NCI-H524 treated with DMSO at 0.1 percent for 48 hours (cell line): ENCODE data around the gene AGBL4.
"Not testable (repeated sequence)": the region's sequence is repeated elsewhere in the genome, so short reads cannot be mapped to it uniquely, and the experiment has no call there.

Experiments
- DNase-seq: peaks from one replicate; lab custom pipeline; 2025; lab: John Stamatoyannopoulos, UW

Gene AGBL4

DNA sequence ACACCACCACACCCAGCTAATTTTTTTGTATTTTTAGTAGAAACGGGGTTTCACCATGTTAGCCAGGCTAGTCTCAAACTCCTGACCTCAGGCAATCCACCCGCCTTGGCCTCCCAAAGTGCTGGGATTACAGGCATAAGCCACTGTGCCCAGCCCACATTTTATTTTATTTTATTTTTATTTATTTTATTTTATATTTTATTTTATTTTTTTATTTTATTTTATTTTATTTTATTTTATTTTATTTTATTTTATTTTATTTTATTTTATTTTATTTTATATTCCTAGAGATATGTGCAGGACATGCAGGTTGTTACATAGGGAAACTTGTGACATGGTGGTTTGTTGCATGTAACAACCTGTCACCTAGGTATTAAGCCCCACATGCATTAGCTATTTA is 721.4 kb downstream of the AGBL4 start:
- not testable (repeated sequence) for DNase-seq

DNA sequence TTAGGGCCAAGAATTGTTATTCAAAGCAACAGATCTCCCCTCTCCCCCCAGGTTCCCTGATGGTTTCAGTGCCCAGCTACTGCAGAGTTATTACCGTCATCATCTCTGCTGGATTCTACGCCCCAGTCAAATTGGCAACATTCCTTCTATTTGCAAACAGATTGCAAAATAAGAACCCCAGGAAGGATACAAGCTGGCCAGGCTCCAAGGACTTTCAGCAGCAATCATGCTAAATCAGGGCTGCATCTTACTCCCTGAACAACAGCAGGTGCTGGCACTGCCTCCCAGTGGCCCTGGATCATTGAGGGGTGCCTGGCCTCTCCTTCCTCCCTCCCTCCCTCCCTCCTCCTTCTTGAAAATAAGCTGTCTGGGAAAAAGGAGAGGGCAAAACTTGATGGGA is 725.5 kb downstream of the AGBL4 start:
- no peak for DNase-seq

DNA sequence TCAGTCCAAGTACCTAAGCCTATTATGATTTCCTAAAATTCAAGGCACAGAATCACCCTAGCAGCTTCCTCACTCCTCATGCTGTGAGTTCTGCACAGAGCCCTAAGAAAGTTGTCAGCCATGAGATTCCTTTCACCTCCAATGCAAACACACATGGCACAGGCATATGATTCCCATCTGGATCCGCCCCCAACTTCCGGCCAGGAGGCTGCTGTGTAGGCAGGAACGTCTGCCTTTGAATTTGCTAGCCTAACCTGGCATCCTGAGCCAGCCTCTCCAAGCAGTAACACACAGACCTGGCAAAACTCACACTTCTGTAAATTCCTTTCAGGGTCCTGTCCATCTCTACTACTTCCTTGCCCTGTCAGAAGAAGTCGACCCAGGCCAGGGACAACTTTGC is 726.0 kb downstream of the AGBL4 start:
- no peak for DNase-seq

DNA sequence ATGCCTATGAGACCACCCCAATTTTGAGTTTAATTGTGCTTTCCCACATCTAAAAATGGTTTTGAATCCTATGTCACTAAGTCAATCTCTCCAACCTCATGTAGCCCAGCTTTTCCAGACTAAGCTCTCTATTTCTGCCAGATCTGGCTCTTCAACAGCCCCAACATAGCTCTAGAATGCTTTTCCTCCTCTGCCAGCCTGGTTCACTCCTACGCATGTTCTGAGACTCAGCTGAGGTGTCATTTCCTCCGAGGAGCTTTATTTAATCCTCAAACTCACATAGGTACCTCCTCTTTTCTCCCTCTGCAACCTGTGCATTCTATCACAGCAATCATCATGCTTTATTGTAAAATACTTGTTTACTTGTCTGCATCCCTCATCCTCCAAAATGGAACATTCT is 729.2 kb downstream of the AGBL4 start:
- DNase-seq = no peak

DNA sequence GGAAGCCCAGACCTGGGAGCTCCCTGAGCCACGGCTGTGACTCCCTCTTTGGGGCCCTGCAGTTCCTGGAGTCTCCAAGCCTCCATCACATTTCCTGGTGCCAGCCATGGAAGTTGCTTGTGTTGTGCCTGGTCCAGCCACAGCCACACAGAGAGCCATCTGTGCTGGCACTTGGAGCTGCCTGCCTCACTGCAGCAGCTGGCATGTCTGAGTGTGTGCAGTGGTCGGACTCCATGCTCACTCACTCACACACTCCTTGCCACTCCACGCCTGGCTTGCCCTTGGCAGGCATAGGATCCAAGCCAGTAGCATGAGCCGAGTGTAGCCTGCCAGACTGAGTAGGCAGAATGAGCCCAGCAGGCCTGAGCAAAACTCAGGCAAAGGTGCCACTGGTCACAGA is 730.7 kb downstream of the AGBL4 start:
- DNase-seq = peak; percentile 10

DNA sequence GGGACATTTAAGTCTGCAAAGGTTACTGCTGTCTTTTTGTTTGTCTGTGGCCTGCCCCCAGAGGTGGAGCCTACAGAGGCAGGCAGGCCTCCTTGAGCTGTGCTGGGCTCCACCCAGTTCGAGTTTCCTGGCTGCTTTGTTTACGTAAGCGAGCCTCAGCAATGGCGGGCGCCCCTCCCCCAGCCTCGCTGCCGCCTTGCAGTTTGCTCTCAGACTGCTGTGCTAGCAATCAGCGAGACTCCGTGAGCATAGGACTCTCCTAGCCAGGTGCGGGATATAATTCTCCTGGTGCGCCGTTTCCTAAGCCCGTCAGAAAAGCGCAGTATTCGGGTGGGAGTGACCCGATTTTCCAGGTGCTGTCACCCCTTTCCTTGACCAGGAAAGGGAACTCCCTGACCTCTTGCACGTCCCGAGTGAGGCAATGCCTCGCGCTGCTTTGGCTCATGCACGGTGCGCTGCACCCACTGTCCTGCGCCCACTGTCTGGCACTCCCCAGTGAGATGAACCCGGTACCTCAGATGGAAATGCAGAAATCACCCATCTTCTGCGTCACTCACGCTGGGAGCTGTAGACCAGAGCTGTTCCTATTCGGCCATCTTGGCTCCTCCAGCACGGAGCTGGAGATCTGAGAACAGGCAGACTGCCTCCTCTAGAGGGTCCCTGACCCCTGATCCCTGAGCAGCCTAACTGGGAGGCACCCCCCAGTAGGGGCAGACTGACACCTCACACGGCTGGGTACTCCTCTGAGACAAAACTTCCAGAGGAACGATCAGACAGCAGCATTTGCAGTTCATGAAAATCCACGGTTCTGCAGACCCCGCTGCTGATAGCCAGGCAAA is 766.3 kb downstream of the AGBL4 start:
- not testable (repeated sequence) for DNase-seq

DNA sequence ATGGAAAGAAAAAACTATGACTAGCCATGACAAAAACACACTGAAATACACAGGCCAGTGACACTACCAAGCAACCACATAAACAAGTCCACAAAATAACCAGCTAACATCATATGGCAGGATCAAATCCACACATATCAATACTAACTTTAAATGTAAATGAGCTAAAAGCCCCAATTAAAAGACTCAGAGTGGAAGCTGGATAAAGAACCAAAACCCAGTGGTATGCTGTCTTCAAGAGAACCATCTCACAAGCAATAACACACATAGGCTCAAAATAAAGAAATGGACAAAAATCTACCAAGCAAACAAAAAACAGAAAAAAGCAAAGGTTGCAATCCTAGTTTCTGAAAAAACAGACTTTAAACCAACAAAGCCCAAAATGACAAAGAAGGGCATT is 770.8 kb downstream of the AGBL4 start:
- DNase-seq = no peak

DNA sequence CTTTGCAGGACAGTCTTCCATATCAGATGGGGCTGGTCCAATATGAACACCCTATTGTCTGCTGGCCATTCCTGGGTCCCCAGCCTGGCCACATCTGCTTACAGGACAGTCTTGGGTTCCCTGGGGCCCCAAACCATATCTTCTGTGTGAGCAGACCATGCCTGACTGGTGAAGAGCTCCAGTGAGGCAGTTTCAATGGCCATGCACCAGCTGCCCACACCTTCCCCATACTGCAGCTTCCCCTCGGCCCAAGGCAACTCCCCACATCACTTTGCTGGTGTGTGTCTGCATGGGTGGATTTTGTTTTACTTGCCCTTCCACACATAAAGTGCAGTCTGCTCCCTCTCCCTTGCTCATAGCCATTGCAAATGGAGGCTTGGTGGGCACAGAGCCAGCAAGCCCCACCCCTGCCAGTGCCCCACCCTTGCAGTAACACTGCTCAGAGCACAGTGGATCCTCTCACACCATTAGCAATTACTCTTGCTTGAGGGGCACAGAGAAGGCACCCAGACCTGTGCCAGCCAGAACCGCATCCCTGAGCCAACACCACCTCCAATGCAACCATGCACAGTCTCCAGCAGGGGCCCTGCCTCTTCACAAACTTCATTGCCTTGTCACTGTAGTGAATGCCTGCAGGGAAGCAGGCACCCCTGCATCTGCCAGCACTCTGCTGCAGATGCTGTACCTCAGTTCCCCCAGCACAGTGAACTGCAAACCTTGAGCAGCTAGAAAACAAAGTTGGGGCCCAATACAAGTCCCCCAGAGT is 772.6 kb downstream of the AGBL4 start:
- no peak for DNase-seq

DNA sequence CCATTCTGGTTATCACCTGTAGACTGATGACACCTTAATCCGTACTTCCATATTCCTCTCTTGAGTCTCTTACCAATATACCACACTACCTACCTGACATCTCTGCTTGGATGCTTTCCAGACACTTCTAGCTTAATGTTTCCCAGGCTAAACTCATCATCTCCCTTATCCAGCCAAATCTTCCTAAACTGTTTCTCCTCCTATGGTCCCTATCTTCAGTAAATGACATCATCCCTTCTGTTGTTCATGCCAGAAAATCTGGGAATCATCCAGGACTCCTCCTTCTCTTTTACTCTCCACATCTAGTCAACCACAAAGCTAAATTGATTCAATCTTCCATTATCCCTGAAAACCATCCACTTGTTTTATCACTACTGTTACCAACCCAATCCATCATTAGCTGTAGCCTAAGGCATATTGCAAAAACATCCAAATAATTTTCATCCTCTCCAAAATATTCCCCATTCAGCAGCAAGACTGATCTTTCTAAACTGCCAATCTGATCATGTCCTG is 783.0 kb downstream of the AGBL4 start:
- no peak for DNase-seq

DNA sequence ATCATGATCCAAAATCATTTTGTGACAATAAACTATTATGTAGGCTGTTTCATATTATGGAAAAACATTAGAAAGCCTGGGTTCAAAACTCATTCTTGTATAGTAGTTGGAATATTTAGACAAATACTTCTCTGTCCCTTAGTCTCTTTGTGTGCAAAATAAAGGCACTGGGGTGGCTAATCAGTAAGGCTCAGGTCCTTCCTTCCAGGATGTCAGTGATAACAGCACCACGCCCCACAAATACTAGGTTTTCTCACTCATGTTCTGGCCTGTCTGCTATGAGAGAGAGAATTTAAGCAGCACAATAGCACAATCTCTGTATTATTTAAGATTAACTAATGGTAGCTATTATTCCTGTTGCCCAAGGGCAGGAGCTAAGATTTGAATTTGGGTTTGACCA is 788.8 kb downstream of the AGBL4 start:
- no peak for DNase-seq

DNA sequence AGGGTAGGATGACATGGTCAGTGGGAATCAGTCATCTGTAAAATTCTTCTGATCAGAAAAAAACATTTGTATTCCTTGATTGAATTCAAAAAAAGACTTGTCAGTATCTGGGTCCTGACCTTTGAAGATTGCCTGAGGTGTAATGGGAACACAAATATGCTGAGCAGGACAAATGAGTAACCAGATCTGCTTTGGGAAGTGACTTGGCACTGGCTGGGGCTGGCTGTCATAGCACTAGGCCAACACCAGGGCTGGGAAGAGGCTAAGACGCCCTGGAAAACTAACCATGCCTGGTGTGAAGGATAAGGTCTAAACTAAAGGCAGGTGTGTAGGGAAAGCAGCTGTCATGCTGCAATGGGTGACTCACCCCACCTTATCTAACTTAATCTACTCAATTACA is 794.2 kb downstream of the AGBL4 start:
- DNase-seq = no peak

DNA sequence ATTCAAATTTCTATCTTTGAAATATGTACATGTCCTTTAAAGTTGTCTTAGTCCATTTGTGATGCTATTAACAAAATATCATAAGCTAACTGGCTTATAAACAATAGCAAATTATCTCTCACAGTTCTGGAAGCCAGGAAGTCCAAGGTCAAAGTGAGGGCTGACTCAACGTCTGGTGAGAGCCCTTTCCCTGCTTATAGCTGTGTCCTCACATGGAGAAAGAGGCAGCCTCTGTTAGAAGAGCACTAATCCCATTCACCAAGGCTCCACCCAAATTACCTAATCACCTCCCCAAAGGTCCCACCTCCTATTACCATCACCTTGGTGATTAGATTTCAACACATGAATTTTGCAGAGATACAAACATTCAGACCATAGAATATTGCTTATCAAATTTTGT is 797.0 kb downstream of the AGBL4 start:
- no peak for DNase-seq

DNA sequence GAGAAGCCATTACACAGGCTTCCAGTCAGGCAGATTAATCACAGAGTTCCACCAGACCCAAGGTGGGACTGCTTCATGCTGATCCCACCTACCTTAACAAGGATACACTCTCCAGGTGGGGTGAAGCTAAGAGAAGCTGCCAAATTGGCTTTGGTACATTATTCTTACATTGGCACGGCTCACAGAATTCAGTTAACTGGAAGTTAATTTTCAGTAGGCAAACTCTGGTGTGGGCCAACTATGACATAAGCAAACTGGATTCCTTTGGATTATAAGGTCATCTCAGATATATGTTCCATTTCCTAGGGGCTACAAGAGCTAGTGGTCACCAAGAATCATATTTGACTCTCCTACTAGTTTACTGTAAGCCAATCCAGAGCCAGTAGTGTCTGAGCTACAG is 798.3 kb downstream of the AGBL4 start:
- no peak for DNase-seq

DNA sequence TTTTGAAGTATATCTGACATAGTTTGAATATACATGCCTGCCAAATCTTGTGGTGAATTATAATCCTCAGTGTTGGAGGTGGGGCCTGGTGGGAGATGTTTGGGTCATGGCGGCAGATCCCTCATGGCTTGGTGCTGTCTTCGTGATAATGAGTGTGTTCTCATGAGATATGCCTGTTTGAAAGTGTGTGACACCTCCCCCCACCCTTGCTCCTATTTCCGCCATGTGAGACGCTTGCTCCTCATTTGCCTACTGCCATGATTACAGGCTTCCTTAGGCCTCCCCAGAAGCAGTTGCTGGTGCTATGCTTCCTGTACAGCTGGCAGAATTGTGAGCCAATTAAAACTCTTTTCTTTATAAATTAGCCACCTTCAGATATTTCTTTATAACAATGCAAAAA is 810.5 kb downstream of the AGBL4 start:
- DNase-seq = no peak

DNA sequence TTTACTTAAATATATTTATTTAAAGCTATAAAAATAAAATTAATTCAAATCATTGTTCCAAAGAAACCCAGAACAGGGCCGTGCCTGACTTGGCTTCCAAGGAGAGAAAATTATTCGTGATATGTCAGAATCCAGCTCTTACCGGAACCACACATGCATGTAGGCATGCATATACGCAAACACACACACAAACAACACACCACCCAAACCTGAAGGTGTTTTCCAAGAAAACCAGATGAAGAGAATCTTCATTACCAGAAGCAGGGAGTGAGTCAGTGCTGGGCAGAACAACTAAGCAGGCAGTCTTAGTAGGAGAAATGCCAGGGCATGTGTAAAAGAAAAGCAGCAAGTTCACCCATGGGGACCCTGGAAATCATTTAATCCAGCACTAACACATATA is 815.0 kb downstream of the AGBL4 start:
- no peak for DNase-seq

DNA sequence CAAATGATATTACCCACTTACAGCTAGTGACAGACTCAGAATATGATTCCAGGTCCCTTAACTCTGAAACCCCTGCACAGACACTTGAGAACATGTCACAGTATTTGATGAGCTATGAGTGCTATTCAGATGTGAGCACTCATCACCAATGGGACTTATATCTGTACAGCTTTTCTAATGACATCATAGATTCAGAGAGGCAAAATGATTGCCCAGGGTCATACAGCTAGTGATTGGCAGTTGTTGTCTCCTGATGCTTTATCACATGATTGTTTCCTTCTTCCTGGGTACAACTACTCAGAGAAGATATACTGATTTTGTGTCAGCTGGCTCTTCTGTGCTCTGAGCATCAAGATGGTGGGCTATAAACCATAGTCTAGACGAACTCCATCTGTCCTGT is 819.0 kb downstream of the AGBL4 start:
- no peak for DNase-seq

DNA sequence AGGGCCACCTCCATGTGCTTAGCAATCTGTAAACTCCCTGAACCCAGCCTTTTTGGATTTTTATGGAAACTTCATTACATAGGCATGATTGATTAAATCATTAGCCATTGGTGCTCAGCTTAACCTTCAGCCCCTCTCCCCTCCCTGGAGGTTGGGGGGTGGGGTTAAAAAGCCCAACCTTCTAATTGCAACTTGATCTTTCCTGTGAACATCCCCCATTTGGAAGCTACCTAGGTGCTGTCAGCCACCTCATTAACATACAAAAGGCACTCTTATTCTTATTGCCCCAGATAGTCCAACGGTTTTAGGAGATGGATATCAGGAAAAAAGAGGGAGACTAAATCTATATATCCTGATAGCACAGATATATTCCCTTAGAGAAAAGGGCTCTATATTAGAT is 823.0 kb downstream of the AGBL4 start:
- no peak for DNase-seq

DNA sequence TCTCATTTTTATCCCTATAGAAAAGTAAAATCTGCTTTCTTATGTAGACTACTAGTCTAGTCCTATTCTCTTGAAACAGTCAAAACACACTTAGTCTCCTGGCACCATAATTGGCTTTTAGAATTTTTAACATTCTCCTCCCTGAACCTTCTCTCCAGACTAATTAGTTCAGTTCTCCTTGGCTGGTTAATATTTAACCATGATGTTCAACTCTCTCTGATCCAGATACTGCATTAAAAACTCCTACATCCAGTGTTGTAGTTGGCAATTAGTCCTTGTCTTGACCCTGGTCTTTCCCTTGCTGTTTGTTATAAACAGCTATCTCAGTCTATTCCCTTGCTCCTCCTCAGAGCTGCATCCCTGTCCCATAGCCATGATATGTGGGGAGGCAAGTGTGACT is 824.2 kb downstream of the AGBL4 start:
- DNase-seq = no peak

DNA sequence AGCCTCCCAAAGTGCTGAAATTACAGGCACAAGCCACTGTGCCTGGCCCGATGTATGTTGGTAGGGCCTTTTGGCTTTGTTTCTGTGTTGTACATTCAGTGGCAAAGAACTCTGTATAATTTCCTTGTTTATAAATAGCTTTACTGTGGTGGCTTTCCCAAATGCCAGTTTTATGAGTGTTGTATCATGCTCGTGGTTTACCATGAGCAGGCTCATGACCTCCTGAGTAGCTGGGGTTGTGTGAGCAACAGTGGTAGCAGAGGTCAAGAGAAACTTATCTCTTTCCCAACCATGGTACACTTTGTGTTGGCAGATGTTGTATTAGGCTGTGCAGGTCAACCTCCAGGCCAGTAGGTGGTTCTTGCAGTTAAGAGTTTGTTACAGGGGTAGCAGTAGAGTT is 826.7 kb downstream of the AGBL4 start:
- DNase-seq = no peak

DNA sequence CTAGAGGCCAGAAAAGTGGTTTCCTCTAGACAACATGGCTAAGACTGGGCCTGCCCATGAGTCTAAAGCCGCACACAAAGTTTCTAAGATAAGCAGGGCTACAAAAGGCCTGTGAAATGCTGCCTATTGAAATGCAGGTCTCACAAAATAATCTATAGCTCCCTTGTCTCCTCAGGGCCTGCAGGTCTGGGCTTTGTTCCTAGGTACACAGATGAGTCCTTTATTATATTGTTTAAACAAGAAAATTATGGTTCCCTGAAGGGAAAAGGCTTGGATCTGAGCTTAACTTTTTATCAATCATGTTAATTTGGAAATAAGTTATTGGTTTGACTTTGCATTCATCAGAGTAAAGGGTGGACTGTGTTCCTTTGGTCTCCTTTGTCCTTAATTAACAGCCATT is 833.6 kb downstream of the AGBL4 start:
- no peak for DNase-seq

DNA sequence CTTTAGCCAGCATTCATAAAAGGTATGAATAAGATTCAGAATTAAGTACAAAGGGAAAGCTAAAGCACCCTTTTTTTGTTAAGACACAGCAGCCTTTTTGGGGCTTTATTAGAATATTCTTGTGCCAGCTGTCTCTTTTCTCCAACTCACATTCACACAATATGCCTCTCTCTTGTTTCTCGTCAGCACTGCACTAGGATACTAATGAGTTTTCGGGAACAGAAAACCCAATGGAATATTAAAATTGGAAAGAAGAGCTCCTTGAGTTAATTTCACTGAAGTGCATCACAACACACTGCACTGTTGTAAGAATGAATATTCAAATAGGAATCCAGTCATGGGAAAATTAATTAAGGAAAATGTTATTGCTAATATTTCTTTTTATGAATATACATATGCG is 836.7 kb downstream of the AGBL4 start:
- DNase-seq = no peak

DNA sequence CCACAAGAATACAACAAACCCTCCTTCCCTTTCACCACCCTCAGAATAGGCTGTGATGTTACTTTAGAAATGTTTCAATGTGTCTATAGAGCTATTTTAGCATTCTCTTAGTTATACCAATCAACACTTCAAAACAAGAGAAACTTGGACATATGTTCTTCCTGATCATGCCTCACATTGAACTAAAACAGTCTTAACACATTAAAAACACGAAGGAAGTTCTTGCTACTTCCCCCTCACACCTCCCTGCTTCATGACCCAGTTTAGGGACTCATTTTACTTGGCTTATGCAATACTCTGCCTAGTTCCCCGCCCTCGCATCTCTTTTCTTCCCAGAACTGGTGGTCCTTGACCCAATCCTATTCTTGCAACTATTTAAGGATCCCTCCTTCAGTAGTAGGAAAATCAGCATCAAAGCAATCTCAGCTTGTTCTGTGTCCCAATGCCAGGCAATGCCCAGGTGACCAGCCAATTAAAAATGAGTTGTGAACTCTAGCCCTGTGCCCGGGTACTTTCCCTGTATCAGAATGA is 838.2 kb downstream of the AGBL4 start:
- no peak for DNase-seq

DNA sequence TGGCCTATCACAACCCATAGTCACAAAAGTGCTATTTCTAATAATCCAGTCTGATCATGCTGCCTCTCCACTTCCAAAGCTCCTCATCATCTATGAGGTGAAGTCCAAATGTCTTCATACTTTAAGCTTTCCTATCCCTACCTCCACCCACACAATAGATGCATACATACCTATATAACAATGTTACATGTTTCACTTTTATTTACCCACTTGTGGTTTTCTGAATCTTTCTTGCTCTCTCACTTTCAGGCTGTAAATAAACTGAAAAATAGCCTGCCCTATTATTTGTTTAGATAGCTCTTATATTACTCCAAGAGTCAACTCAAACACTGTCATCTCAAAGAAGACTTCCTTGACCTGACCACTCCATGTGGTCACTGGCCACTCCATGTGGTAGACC is 840.3 kb downstream of the AGBL4 start:
- no peak for DNase-seq
